Superior temporal gyrus (tissue), 1 donor: ENCODE data around the gene SAXO2.
"Not testable (repeated sequence)": the region's sequence is repeated elsewhere in the genome, so short reads cannot be mapped to it uniquely, and the experiment has no call there.

Experiments used
- DNase-seq: peaks from one replicate; pipeline ENCODE4 v3.0.0-alpha.2; 2016; ENCODE audit errors: extremely low spot score

Gene SAXO2

DNA sequence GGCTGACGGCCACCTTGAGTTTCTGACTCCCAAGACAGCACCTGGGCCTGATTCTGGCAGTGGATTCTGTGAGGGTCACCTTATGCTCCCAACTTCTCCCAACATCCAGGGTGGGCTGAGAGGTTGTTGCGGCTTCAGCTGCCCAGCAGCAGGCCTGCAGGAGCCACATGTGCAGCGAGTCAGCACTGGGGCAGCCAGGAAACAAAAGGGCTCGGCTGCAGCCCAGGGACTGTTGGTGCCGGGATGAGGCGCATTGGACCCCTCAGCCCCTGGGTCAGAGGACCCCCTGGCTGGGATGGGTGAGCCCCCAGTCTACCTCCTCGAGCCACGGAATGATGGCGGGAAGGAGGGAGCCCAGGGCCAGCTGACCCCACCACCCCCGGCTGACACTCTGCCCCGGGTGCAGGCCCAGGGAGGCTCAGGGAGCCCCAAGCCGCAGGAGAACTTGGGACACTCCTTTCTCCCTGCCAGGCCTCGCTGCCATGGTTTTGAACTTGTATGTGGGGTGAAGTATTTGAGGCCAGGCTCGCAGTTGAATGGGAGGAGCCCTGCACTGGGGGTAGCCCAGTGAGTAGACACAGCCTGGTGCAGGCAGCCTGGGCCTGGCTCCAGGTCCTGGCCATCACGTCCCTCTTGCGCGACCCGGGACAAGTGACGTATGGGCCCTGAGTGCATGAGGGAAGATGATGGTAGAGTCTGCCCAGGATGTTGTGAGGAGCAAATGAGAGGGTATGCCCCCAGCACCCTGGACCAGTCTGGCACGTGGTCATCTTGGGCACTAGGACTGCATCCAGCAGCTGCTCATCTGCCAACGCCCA is 51.5 kb downstream of the SAXO2 start:
- DNase-seq = not testable (repeated sequence)

DNA sequence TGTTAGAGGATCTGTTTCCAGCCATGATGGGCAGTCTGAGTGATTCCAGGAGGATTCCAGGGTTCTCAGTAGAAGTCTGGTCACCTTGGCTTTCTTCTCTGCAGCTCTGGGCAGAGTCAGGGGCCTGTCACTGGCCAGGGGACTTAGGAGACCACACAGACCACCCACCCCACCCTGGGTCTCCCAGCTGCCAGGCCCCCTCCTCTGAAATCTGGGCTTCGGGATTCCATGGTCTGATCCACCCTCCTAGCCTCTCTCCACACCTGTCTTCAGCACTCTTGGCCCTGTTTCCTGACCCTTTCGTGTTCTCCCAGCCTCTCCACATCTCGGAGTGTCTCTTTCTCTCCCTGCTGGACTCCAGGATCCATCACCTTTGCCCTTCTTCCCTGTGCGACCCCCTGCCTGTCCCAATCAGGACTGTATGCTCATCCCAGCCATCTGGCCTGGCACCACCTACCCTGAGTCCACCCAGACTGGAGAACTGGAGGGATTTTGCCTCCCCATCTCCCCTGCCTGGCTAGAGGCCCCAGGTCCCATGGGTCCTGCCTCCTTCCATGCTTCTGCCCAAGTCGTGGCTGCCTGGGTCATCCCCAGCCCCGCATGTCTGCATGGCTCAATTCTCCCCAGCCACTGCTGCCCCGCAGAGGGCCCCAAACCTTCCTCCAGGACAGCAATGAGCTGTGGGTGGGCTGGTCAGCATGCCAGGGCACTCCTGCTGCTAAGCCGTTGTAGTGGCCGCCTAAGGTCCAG is 52.3 kb downstream of the SAXO2 start:
- DNase-seq = no peak

DNA sequence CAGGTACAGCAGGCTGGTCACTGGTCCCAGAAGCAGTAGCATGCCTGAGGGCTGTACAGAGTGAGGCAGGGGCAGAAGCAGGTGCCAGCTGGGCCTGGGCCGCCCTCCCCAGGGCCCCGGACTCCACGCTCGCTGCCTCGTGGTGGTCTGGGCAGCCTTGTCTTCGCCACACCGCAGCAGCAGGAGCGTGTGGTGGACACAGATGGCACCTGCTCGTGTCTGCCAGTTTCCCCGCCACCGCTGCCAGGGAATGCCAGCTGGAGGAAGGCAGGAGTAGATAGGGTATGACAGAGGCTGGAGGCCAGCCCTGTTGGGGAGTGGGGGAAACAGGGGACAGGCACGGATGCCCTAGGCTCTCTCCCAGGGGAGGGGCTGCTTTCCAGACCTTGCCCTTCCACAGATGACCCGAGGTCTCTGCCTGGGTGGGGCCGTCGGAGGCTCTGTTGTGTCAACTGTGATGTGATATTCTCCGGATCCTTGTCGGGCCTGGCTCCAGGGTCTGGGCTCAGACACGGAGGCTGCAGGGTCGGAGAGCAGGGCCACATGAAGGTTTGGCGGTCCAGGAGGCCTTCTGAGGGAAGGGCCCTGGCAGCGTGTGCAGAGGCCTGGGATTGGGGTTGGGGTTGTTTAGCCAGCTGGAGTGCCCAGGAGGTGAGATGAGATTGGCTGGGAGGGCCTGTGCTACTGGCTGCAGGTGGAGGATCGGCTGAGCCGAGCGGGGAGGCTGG is 53.1 kb downstream of the SAXO2 start:
- DNase-seq = no peak

DNA sequence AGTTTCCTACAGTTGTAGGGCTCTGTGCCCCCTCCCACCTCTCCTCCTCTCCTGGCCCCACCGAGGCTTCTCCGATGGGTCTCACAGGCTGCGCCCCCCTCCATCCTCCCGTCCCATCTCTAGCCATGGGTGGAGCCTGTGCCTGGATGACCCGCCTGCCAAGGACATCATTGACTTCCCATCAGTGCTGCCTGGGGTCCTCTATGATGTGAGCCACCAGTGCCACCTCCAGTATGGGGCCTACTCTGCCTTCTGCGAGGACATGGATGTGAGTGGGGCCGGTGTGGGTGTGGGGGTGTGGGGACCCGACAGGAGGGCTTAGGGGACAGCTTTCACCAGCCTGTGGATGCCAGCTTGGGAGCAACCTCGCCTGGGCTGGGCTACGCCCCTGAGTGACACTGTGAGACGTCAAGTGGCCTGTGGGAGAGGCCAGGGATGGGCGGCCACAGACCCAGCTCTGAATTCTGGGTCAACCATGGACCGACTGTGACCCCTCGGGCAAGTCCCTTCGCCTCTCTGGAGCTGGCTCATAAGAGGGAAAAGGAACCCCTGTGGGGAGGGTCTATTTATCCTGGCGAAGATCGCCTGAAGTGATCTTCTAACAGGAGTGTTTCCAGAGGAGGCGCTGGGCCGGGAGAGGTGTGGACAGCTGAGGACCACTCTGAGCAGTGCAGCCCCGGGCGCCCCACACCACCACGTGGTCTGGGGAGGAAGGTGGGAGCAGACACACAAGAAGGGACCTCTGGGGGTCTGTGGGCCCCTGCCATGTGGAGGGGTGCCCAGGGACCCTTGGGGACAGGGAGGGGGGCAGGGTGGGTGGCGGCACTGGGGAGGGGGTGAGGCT is 53.9 kb downstream of the SAXO2 start:
- not testable (repeated sequence) for DNase-seq

DNA sequence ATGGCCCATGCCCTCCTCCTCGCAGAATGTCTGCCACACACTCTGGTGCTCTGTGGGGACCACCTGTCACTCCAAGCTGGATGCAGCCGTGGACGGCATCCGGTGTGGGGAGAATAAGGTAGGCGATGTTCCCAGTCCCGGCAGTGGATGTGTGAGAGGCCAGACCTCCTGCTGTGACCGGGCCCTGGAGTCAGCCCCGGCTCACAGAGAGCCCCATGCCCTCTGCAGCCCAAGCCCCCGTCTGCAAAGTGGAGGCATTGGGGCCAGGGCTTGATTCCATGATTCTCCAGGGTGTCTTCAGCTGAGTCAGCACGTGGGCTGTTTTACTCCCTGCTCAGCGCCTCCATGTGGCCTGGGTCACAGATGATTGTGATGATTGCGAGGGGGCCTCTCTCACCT is 54.5 kb downstream of the SAXO2 start:
- no peak for DNase-seq

- not testable (repeated sequence) for DNase-seq
Measured at GRCh38 chr15:82317516-82317915, 54.9 kb downstream of the SAXO2 start.

DNA sequence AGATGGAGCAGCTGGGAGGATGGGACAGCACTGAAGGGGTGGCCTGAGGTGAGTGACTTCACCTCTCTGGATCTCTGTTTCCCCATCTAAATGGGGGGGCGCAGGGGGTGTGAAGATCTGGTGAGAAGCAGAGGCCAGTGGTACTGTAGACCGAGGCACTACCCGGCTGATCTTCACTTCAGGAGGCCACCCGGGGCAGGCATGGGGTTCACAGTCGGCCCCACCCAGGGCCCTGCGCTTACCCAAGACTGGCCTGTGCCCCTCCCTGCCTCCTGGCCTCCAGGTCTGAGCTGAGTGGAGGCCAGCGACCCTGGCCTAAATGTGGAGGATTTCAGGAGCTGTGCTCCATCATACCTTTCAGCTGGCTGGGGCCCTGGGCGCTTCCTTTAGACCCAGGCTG is 55.7 kb downstream of the SAXO2 start:
- not testable (repeated sequence) for DNase-seq

DNA sequence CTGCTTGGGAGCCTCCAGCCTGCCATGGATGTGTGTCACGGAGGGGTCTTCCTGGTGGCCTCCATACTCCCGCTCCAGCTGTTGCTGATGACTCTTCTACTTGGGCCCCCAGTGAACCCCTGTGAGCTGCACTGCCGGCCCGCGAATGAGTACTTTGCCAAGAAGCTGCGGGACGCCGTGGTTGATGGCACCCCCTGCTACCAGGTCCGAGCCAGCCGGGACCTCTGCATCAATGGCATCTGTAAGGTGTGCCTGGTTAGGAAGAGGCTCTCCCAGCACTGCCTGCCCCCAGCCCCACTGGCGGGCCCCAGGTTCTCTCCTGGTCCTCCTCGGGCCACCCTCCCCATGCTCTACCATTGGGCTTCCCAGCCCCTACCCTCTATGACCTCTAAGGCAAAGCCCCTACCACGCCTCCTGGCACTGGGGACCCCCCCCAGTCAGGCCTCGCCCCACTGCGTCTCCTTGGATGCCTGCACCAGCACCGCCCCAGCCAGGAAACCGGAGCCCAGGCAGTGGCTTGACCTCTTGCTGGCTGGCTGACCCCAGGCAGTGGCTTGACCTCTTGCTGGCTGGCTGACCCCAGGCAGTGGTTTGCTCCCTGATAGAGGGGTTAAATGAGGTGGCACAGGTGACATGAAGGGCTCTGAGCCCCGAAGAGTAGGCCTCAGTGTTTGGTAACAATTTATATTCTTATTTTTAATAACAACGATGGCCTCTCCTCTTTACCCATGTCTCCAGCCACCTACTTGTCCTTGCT is 57.1 kb downstream of the SAXO2 start:
- not testable (repeated sequence) for DNase-seq

DNA sequence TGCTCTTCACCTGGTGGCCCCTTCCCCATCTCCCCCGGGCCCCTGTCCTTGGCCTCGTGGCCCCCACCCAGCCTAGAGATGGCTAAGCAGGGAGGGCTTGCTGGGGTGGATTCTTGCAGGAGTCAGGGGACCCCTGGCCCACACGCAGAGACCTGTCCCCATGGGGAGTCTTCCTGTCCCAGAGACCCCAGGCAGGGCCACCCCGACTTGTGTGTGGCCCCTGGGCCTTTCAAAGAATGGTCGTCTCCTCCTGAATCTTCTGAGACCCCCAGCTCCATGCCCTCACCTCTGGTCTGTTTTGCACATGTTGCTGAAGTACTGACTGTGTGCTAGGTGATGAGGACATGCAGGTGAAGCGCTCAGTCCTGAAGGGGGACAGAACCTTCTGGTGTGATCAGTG is 58.2 kb downstream of the SAXO2 start:
- DNase-seq = not testable (repeated sequence)

- DNase-seq = not testable (repeated sequence)
Measured at GRCh38 chr15:82322488-82322887, 59.9 kb downstream of the SAXO2 start.

- not testable (repeated sequence) for DNase-seq
Measured at GRCh38 chr15:82324831-82325230, 62.2 kb downstream of the SAXO2 start.

GRCh38 chr15:82325646-82326045 is 63.0 kb downstream of the SAXO2 start:
- not testable (repeated sequence) for DNase-seq

DNA sequence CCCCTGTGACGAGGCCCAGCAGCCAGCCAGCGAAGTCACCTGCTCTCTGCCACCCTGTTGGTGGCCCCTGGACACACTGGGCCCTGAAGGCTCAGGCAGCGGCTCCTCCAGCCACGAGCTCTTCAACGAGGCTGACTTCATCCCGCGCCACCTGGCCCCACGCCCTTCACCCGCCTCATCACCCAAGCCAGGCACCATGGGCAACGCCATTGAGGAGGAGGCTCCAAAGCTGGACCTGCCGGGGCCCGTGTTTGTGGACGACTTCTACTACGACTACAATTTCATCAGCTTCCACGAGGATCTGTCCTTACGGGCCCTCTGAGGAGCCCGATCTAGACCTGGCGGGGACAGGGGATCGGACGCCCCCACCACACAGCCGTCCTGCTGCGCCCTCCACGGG is 64.3 kb downstream of the SAXO2 start:
- DNase-seq = not testable (repeated sequence)

- not testable (repeated sequence) for DNase-seq
Measured at GRCh38 chr15:82327372-82327771, 64.8 kb downstream of the SAXO2 start.

DNA sequence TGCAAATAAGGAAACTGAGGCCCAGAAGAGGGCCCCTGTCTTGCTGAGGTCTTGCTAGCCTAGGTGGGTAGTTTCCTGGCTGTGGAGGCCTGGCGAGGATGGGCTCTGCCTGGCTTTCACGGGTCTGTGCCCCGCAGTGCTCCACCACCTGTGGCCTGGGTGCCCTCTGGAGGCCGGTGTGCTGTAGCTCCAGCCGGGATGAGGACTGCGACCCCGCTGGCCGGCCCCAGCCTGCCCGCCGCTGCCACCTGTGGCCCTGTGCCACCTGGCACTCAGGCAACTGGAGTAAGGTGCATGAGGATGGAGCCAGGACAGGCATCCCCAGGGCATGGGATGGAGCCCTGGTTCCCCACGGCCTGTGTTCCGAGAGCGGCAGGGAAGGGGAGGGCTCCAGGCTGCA is 66.4 kb downstream of the SAXO2 start:
- DNase-seq = not testable (repeated sequence)

- DNase-seq = not testable (repeated sequence)
Measured at GRCh38 chr15:82330921-82331320, 68.3 kb downstream of the SAXO2 start.

DNA sequence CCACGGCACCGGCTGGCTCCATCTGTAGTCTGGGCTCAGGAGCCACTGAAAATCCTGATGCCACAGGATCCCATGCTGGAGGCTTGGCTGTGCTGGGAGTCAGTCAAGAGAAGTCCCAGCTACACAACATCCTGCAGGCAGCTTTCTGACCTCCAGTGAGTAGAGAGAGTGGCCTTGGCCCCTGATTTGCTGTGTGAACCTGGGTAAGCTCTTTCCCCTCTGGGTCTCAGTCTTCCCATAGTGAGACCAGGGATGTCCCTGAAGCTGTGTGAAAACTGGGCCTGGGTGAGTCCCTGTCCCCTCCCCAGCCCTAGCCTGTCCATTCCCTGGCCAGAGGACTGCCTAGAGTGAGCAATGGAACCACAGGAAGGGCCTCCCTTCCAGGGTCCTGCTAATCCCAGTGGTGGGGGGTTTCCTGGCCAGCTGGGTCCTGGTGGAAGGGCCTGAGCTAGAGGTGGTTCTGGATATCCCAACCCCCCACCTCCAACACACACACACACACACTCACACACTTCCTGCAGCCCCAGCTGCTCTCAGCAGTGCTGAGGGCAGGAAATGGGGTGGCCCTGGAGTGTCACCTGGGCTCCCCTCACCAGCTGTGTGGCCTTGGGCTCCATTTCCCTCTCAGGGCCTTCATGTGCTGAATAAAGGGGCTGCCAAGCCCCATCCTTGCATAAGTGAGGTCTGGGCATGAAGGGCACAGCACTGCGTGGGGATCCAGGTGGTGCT is 69.1 kb downstream of the SAXO2 start:
- DNase-seq = not testable (repeated sequence)

GRCh38 chr15:82332711-82333602 is 70.3 kb downstream of the SAXO2 start:
- DNase-seq = not testable (repeated sequence)
